HFFc6 (cell line): Measurements from ENCODE around the gene KDM1A. TPM values are rescaled to one million over a fixed set of nuclear protein-coding genes. Genes with fewer than 3 reads are reported as not detected.

Experiments used
- DNase-seq: peaks from one replicate; pipeline ENCODE4 v3.0.0-alpha.2; 2018
- H3K27ac Mint-ChIP-seq: 2 replicates; pipeline ENCODE4 v1.8.0; 2020; ENCODE audit warnings: mild to moderate bottlenecking, mixed read lengths
- H3K27me3 Mint-ChIP-seq: 2 replicates; pipeline ENCODE4 v1.8.0; 2021; ENCODE audit warnings: mild to moderate bottlenecking, moderate library complexity, mixed read lengths; ENCODE audit not compliant: insufficient read depth
- H3K36me3 Mint-ChIP-seq: 2 replicates; pipeline ENCODE4 v1.8.0; 2021; ENCODE audit warnings: low read depth, mixed read lengths
- H3K4me1 Mint-ChIP-seq: 2 replicates; pipeline ENCODE4 v1.8.0; 2020; ENCODE audit warnings: low read depth, mixed read lengths
- H3K4me3 Mint-ChIP-seq: 2 replicates; pipeline ENCODE4 v1.8.0; 2020; ENCODE audit warnings: mild to moderate bottlenecking, moderate library complexity, mixed read lengths
- H3K9me3 Mint-ChIP-seq: 2 replicates; pipeline ENCODE4 v1.8.0; 2020; ENCODE audit warnings: mild to moderate bottlenecking, mixed read lengths
- total RNA-seq, 6 experiments: library from RNA; stranded (reverse); fragmentation: NEBNext Ultra II Directional; extraction: Animal tissue kit (Norgen Biotek cat#: 25700); gene quantifications; 2 replicates in 1 of 6; 3 replicates in 5 of 6; pipeline ENCODE4 v1.2.3, GENCODE V29; 2021
- TF ChIP-seq, protein P1 (sequence below): fragments of 200-600 bp; sonication (generic); IDR thresholded peaks from 2 replicates; pipeline ENCODE4 v1.5.0; 2021; ENCODE audit warnings: antibody characterized with exemption, mild to moderate bottlenecking

The KDM1A gene
- total RNA-seq, 6 experiments from 2014 or later: 51.4 to 70.6 (median 62.5) TPM

DNA sequence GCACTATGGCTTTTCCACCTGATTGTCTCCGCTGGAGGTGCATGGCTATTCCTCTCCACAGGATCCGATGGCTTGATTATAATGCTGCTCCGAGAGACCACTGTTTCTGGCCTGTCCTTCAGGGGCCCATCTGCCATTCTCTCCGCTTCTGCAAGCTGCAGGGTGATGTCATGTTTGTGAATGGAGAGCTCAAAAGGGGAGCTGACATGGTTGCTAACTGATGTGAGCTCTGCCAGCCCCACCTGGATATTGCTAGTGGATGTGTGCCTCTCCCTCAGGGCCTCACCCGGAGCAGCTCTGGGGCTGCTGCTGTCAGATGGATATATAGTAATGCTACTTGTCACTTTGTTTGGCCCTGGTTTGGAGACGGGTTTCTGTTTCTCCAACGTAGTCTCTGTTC lies 72.3 kb downstream of the KDM1A start:
- TF ChIP-seq, protein P1, sequence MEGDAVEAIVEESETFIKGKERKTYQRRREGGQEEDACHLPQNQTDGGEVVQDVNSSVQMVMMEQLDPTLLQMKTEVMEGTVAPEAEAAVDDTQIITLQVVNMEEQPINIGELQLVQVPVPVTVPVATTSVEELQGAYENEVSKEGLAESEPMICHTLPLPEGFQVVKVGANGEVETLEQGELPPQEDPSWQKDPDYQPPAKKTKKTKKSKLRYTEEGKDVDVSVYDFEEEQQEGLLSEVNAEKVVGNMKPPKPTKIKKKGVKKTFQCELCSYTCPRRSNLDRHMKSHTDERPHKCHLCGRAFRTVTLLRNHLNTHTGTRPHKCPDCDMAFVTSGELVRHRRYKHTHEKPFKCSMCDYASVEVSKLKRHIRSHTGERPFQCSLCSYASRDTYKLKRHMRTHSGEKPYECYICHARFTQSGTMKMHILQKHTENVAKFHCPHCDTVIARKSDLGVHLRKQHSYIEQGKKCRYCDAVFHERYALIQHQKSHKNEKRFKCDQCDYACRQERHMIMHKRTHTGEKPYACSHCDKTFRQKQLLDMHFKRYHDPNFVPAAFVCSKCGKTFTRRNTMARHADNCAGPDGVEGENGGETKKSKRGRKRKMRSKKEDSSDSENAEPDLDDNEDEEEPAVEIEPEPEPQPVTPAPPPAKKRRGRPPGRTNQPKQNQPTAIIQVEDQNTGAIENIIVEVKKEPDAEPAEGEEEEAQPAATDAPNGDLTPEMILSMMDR: no peak
- Mint-ChIP-seq H3K4me3 (no peak overlapping the region), H3K36me3 (peaks cover 57% of the 10 kb centered on the region), H3K4me1 (peaks cover 16% of the 10 kb centered on the region), H3K27ac (no peak overlapping the region), H3K9me3 (peaks cover 8% of the 10 kb centered on the region), H3K27me3 (peaks cover 5% of the 10 kb centered on the region)
- DNase-seq: no peak

DNA sequence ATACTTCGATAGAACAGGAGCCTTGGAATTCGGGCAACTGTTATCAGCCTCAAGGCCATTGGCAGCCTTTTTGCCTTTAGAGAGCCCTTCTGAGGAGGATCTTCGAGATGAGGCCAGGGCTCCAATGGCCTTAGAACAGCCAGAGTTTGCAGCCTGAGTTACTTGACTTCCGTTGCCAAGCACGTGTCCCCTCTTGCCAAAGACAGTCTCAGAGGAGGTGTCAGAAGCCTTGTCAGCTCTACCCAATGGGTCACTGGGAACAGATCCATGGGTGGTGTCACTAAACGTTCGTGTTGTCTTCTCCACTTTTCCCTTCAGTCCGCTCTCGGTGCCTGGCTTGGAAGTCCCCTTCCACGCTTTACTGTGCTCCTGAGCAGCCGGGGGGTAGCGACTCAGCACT lies 73.2 kb downstream of the KDM1A start:
- H3K9me3 Mint-ChIP-seq: peaks cover 8% of the 10 kb centered on the region
- H3K4me3 Mint-ChIP-seq: no peak overlapping the region
- TF ChIP-seq, protein P1: no peak
- H3K4me1 Mint-ChIP-seq: peaks cover 22% of the 10 kb centered on the region
- H3K27ac Mint-ChIP-seq: no peak overlapping the region
- peaks cover 5% of the 10 kb centered on the region for H3K27me3 Mint-ChIP-seq
- peaks cover 49% of the 10 kb centered on the region for H3K36me3 Mint-ChIP-seq
- DNase-seq: no peak

DNA sequence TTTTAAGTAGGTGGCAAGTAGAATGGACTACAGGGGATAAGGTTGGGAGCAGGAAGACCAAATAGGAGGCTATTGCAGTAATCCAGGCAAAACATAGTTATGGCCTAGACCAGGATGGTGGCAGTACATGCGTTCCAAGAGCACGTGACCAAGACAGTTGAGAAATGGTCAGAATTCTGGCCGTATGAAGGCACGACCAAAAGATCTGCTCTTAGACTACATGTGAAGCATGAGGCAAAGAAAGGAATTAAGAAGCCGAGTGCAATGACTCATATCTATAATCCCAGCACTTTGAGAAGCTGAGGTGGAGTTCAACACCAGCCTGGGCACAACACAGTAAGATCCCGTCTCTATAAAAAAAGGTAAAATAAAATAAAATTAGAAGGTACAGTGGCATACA lies 78.0 kb downstream of the KDM1A start:
- peak overlapping the region; percentile 12 for H3K27ac Mint-ChIP-seq
- DNase-seq: no peak
- TF ChIP-seq, protein P1: no peak
- peaks cover 5% of the 10 kb centered on the region for H3K27me3 Mint-ChIP-seq
- peaks cover 34% of the 10 kb centered on the region for H3K36me3 Mint-ChIP-seq
- H3K4me1 Mint-ChIP-seq: peaks cover 69% of the 10 kb centered on the region
- H3K4me3 Mint-ChIP-seq: no peak overlapping the region
- H3K9me3 Mint-ChIP-seq: peaks cover 8% of the 10 kb centered on the region

DNA sequence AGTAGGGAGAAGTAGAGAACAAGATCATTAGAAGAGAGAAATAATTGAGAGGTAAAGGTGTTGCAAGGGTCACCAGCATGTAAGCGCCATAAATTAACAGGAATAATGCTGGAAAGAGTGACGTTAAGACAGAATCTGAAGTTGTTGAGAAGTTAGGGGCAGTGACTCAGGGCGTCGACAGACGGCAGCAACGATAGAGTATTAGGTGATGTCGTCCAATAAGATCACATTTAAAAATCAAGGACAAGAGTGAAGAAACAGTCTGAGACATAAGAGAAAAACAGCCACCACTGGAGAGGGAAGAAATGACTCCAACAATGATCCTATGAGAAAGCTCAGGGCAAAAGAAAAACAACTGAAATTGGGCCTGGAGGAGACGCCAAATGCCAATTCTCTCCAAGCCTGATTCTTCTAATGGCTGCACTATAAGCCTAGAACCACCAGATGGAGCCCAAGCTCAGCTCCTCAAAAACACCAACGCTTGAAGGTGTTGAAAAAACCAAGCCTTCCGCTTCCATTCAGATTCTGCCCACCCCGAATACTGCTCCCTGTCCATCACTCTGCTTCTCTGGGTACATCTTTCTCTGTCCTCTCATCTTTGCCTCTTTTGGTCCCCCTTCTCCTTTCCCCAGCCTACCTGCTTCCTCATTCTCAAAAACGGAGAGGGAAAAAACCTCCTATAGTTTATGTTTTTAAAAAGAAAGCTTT lies 79.3 kb downstream of the KDM1A start:
- peak; percentile 62 for DNase-seq
- TF ChIP-seq, protein P1: peak; percentile 95
- H3K4me1 Mint-ChIP-seq: peaks cover 82% of the 10 kb centered on the region
- H3K36me3 Mint-ChIP-seq: peaks cover 23% of the 10 kb centered on the region
- peaks cover 3% of the 10 kb centered on the region for H3K27me3 Mint-ChIP-seq
- H3K4me3 Mint-ChIP-seq: peak overlapping the region; percentile 4; the same call in 1 of the 2 replicates
- peaks cover 8% of the 10 kb centered on the region for H3K9me3 Mint-ChIP-seq
- peak overlapping the region; percentile 44 for H3K27ac Mint-ChIP-seq

DNA sequence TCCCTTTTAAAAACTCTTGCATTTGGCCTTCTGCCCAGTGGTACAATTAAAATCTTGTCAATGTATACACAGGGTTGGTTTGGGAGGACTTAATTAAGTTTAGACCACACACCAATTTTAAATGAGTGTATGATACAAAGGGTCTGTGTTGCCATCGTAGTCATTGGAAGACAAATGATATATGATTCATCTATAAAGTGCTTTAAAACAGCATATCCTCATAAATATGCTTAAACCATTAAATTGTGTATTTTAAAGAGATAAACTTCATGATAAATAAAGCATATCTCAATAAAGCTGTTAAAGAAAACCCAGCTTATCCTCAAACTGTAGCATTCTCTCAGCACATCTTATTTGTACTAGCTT lies 79.9 kb downstream of the KDM1A start:
- peaks cover 85% of the 10 kb centered on the region for H3K4me1 Mint-ChIP-seq

More for the DNA sequence above, 79.9 kb downstream of the KDM1A start:
- DNase-seq: no peak
- TF ChIP-seq, protein P1: no peak
- H3K27ac Mint-ChIP-seq: peak overlapping the region; percentile 44
- H3K36me3 Mint-ChIP-seq: peaks cover 18% of the 10 kb centered on the region
- H3K27me3 Mint-ChIP-seq: no peaks in the 10 kb centered on the region; the same call in 1 of the 2 replicates
- H3K9me3 Mint-ChIP-seq: peaks cover 8% of the 10 kb centered on the region
- H3K4me3 Mint-ChIP-seq: peak overlapping the region; percentile 4; the same call in 1 of the 2 replicates
